GM12878 (cell line): ENCODE results near the gene DUS1L. TPM values are rescaled to one million over a fixed set of nuclear protein-coding genes. Genes with fewer than 3 reads are reported as not detected.

Source experiments
- BCL3 ChIP-seq: IDR thresholded peaks from 2 replicates; pipeline ENCODE4 v1.6.1; 2011; ENCODE audit warnings: borderline replicate concordance, low read depth, mild to moderate bottlenecking, moderate library complexity, low read length; ENCODE audit not compliant: insufficient read depth, poor library complexity, severe bottlenecking
- CREB1 ChIP-seq: IDR thresholded peaks from 2 replicates; pipeline ENCODE4 v1.6.1; 2012; ENCODE audit warnings: low read depth, mild to moderate bottlenecking, inconsistent platforms
- CTCF ChIP-seq, 3 experiments: IDR thresholded peaks in 2 of 3; conservative IDR thresholded peaks in 1 of 3; 2 replicates each; pipeline ENCODE4 v1.5.1; 2011; ENCODE audit warnings: low read depth in 3 of 3, low read length in 3 of 3, mild to moderate bottlenecking in 3 of 3, control low read depth in 2 of 3, moderate library complexity in 2 of 3, inconsistent platforms in 1 of 3, mixed read lengths in 1 of 3; ENCODE audit not compliant: control insufficient read depth in 2 of 3, insufficient read depth in 1 of 3; ENCODE audit errors: extremely low read depth in 1 of 3
- E4F1 ChIP-seq: fragments of 450-650 bp; IDR thresholded peaks from 2 replicates; pipeline ENCODE4 v1.6.1; 2018; ENCODE audit warnings: borderline replicate concordance, mild to moderate bottlenecking; ENCODE audit not compliant: partially characterized antibody
- ESRRA ChIP-seq: IDR thresholded peaks from 2 replicates; pipeline ENCODE4 v1.6.1; 2012; ENCODE audit warnings: mild to moderate bottlenecking, low read length, improper control_type of control experiment
- FOS ChIP-seq: IDR thresholded peaks from 3 replicates; pipeline ENCODE4 v1.6.1; 2011; ENCODE audit warnings: borderline replicate concordance; ENCODE audit not compliant: insufficient read length; ENCODE audit errors: extremely low read depth
- GATAD2B ChIP-seq: fragments of 450-650 bp; conservative IDR thresholded peaks from 2 replicates; pipeline ENCODE4 v1.6.1; 2017; ENCODE audit warnings: low read depth, mild to moderate bottlenecking, moderate library complexity
- IKZF1 ChIP-seq: fragments of 450-650 bp; conservative IDR thresholded peaks from 2 replicates; pipeline ENCODE4 v1.6.1; 2017; ENCODE audit warnings: antibody characterized with exemption, mild to moderate bottlenecking
- IRF3 ChIP-seq: fragments of 450-650 bp; IDR thresholded peaks from 2 replicates; pipeline ENCODE4 v1.6.1; 2014; ENCODE audit warnings: mild to moderate bottlenecking
- KLF5 ChIP-seq: fragments of 450-650 bp; IDR thresholded peaks from 2 replicates; pipeline ENCODE4 v1.6.1; 2014; ENCODE audit warnings: mild to moderate bottlenecking; ENCODE audit not compliant: partially characterized antibody
- LARP7 ChIP-seq: fragments of 450-650 bp; IDR thresholded peaks from 2 replicates; pipeline ENCODE4 v1.6.1; 2017; ENCODE audit warnings: mild to moderate bottlenecking
- NKRF ChIP-seq: fragments of 450-650 bp; conservative IDR thresholded peaks from 2 replicates; pipeline ENCODE4 v1.6.1; 2017; ENCODE audit warnings: mild to moderate bottlenecking, moderate library complexity
- NR2C2 ChIP-seq: IDR thresholded peaks from 2 replicates; pipeline ENCODE4 v1.6.1; 2011; ENCODE audit warnings: borderline replicate concordance, low read depth; ENCODE audit not compliant: control insufficient read depth, insufficient read length
- POLR2AphosphoS2 ChIP-seq: IDR thresholded peaks from 2 replicates; pipeline ENCODE4 v1.6.1; 2011; ENCODE audit warnings: low read depth, mild to moderate bottlenecking, low read length, improper control_type of control experiment, moderate library complexity
- RUNX3 ChIP-seq: IDR thresholded peaks from 2 replicates; pipeline ENCODE4 v1.6.1; 2012; ENCODE audit warnings: low read length, inconsistent platforms
- SMAD5 ChIP-seq: IDR thresholded peaks from 2 replicates; pipeline ENCODE4 v1.6.1; 2016; ENCODE audit warnings: antibody characterized with exemption, low read depth
- STAT1 ChIP-seq: fragments of 450-650 bp; conservative IDR thresholded peaks from 2 replicates; pipeline ENCODE4 v1.6.1; 2014; ENCODE audit warnings: antibody characterized with exemption, mild to moderate bottlenecking
- SUZ12 ChIP-seq: fragments of 200-600 bp; sonication (generic); IDR thresholded peaks from one replicate; pipeline ENCODE4 v1.6.1; 2018; ENCODE audit warnings: antibody characterized with exemption, mild to moderate bottlenecking; ENCODE audit not compliant: unreplicated experiment
- ZNF207 ChIP-seq: fragments of 450-650 bp; IDR thresholded peaks from 2 replicates; pipeline ENCODE4 v1.6.1; 2014; ENCODE audit warnings: antibody characterized with exemption, mild to moderate bottlenecking, borderline replicate concordance
- ZSCAN29 ChIP-seq: fragments of 450-650 bp; IDR thresholded peaks from 2 replicates; pipeline ENCODE4 v1.6.1; 2017; ENCODE audit warnings: mild to moderate bottlenecking, moderate library complexity
- polyA plus RNA-seq, 11 experiments: library from polyadenylated mRNA; depleted of rRNA in 4 of 11; unstranded in 6 of 11; stranded (reverse) in 5 of 11; fragments of >200 nt; fragmentation: Nextera tagmentation in 4 of 11; fragmentation: Illumina TruSeq in 1 of 11; extraction: Ambion mirVana in 4 of 11; extraction: Trizol in 1 of 11; gene quantifications; 1 replicate in 1 of 11; 2 replicates in 10 of 11; pipeline versions ENCODE4 v1.2.1 to v1.2.3, GENCODE V29; 2011 to 2016; ENCODE audit warnings: inconsistent platforms in 2 of 11, missing spikeins in 2 of 11, low read depth in 1 of 11
- total RNA-seq, 4 experiments: library from RNA; depleted of rRNA in 3 of 4; stranded (reverse); fragments of >200 nt in 3 of 4; fragmentation: Illumina TruSeq in 1 of 4; extraction: Trizol in 1 of 4; gene quantifications; 2 replicates each; pipeline versions ENCODE4 v1.2.1 to v1.2.3, GENCODE V29; 2013 to 2021

The DUS1L gene
- total and polyA plus RNA-seq, 10 of the 15 experiments (the other 5 are each of a cell fraction or from before 2014, with no cell fraction given): 6.1 to 157 (median 44.5) TPM

- TF ChIP-seq SUZ12 (no peak), E4F1 (peak; percentile 31), ESRRA (no peak), NR2C2 (no peak), ZNF207 (peak; percentile 86), LARP7 (peak; percentile 96), NKRF (peak; percentile 96), CREB1 (peak; percentile 50; the same call in 1 of the 2 replicates), IRF3 (peak; percentile 47), CTCF (IDR thresholded peaks at IDR 0.05 in 2 of 3, conservative IDR thresholded peaks at IDR 0.05 in 1 of 3; ENCODE audit: control insufficient read depth in 2 of 3, extremely low read depth in 1 of 3, insufficient read depth in 1 of 3, low read depth in 3 of 3, low read length in 3 of 3) (peak; percentile 83 to 94 (median 89)), BCL3 (peak; percentile 25), KLF5 (peak; percentile 66), POLR2AphosphoS2 (peak; percentile 87), RUNX3 (0 out of 2 replicates have a peak, but pooled peaks have one; percentile 26), SMAD5 (peak; percentile 86), ZSCAN29 (0 out of 2 replicates have a peak, but pooled peaks have one; percentile 48), GATAD2B (peak; percentile 97), IKZF1 (peak; percentile 80), FOS (no peak), STAT1 (0 out of 2 replicates have a peak, but pooled peaks have one; percentile 48)
Observed at GRCh38 chr17:82037092-82037888, 28.3 kb downstream of the DUS1L start, which contains the start of gene DCXR (continued).
